Measurements from ENCODE around the gene NBPF3. TPM values are rescaled to one million over a fixed set of nuclear protein-coding genes. Genes with fewer than 3 reads are reported as not detected.

NBPF3 gene
- total RNA-seq, 1 experiment from 2014 or later, result 21.4 TPM

- no peak for TF ChIP-seq GRHL2 (CRISPR knock-in tag; IDR thresholded peaks at IDR 0.05; ENCODE audit: insufficient replicate concordance, severe bottlenecking)
- TF ChIP-seq SOX15 (CRISPR knock-in tag; IDR thresholded peaks at IDR 0.05), result no peak
- TF ChIP-seq ATF1 (CRISPR knock-in tag; IDR thresholded peaks at IDR 0.05), result no peak
- no peak for TF ChIP-seq AFF4 (CRISPR knock-in tag; IDR thresholded peaks at IDR 0.05; ENCODE audit: borderline replicate concordance)
- TF ChIP-seq E2F1 (CRISPR knock-in tag; IDR thresholded peaks at IDR 0.05), result no peak
- TF ChIP-seq TEAD4 (CRISPR knock-in tag; IDR thresholded peaks at IDR 0.05), result no peak
These were observed 51.0 kb downstream of the NBPF3 start (continued) for GRCh38 chr1:21490774-21491487.

- peaks cover 14% of the 10 kb centered on the region for H3K9me3 Mint-ChIP-seq
- DNase-seq (ENCODE audit: low spot score) (no peak), ATAC-seq (no peak)
- TF ChIP-seq TP53 (CRISPR knock-in tag; IDR thresholded peaks at IDR 0.05) (no peak), TEAD1 (CRISPR knock-in tag; IDR thresholded peaks at IDR 0.05) (no peak), GRHL2 (CRISPR knock-in tag; IDR thresholded peaks at IDR 0.05; ENCODE audit: insufficient replicate concordance, severe bottlenecking) (no peak), ELF4 (CRISPR knock-in tag; IDR thresholded peaks at IDR 0.05; ENCODE audit: low read depth) (no peak), ZBTB21 (CRISPR knock-in tag; IDR thresholded peaks at IDR 0.05; ENCODE audit: borderline replicate concordance) (no peak), AR (CRISPR knock-in tag; IDR thresholded peaks at IDR 0.05) (no peak), ESRRA (CRISPR knock-in tag; IDR thresholded peaks at IDR 0.05; ENCODE audit: borderline replicate concordance) (no peak), ZMAT4 (CRISPR knock-in tag; IDR thresholded peaks at IDR 0.05) (no peak), ATF6 (CRISPR knock-in tag; IDR thresholded peaks at IDR 0.05) (no peak), NFATC4 (CRISPR knock-in tag; IDR thresholded peaks at IDR 0.05) (no peak), ETV6 (CRISPR knock-in tag; IDR thresholded peaks at IDR 0.05) (no peak), MXD4 (CRISPR knock-in tag; IDR thresholded peaks at IDR 0.05; ENCODE audit: borderline replicate concordance) (no peak), ATF3 (CRISPR knock-in tag; conservative IDR thresholded peaks at IDR 0.05) (no peak), CREB1 (CRISPR knock-in tag; IDR thresholded peaks at IDR 0.05) (no peak)
- H3K27me3 Mint-ChIP-seq (ENCODE audit: low read depth), result peaks cover 7% of the 10 kb centered on the region
- peaks cover 9% of the 10 kb centered on the region for H3K36me3 Mint-ChIP-seq
- no peak overlapping the region for H3K4me3 Mint-ChIP-seq
- peaks cover 11% of the 10 kb centered on the region for H3K4me1 Mint-ChIP-seq
- H3K27ac Mint-ChIP-seq, result no peak overlapping the region
- POLR2A ChIA-PET, result no interaction called here
- CTCF ChIA-PET, result interaction anchor here (0.6 to 4.0 kb wide), 33 partner anchors 9 to 274 kb away, joined by 3 to 52 read pairs (median 4); partner anchors contain the start of gene ALPL
These were observed 51.8 kb downstream of the NBPF3 start for GRCh38 chr1:21491488-21492355.

All from WTC11 (cell line).